GM12878 (cell line): ENCODE results near the gene PACSIN3. TPM values are rescaled to one million over a fixed set of nuclear protein-coding genes. Genes with fewer than 3 reads are reported as not detected.

Source experiments
- ATAC-seq: fragments of 200-7000 bp; cut with Tn5 transposase; 3 replicates; pipeline ENCODE4 v1.9.1; 2020; ENCODE audit warnings: mild to moderate bottlenecking, moderate library complexity
- BruUV-seq: library from RNA; stranded (reverse); fragments of 400-500 nt; replicated peaks from 2 replicates; lab custom pipeline; 2021; lab: Mats Ljungman, UMichigan
- CTCF ChIA-PET: fragments of 300-600 bp; sonication (Branson Sonifier 250); formaldehyde crosslinking; extraction: SDS; loops from one replicate; lab custom pipeline; 2021; ENCODE audit warnings: inconsistent platforms; lab: Yijun Ruan, JAX
- POLR2A ChIA-PET: fragments of 350-600 bp; formaldehyde crosslinking; extraction: SDS; loops from one replicate; lab custom pipeline; 2021; ENCODE audit warnings: inconsistent platforms; lab: Charles Lee
- RAD21 ChIA-PET: fragments of 300-600 bp; sonication (Branson Sonifier 250); formaldehyde crosslinking; loops from one replicate; lab custom pipeline; 2023; ENCODE audit warnings: antibody characterized with exemption; ENCODE audit not compliant: unreplicated experiment; lab: Charles Lee
- SMC1A ChIA-PET: fragments of 300-600 bp; sonication (Branson Sonifier 250); formaldehyde crosslinking; loops from one replicate; lab custom pipeline; 2023; ENCODE audit not compliant: unreplicated experiment, uncharacterized antibody; lab: Charles Lee
- DNase-seq: peaks from one replicate; pipeline ENCODE4 v3.0.0-alpha.2; 2011; ENCODE audit warnings: low read depth, low spot score
- FAIRE-seq: peaks from 3 replicates; lab custom pipeline; 2011; peaks lifted over from hg19 to GRCh38; lab: Jason Lieb, UNC
- H2AFZ ChIP-seq: 2 replicates; pipeline ENCODE4 v1.6.0; 2011; ENCODE audit warnings: low read depth, low read length, control low read depth; ENCODE audit not compliant: control insufficient read depth
- H3K27ac ChIP-seq: 2 replicates; pipeline ENCODE4 v1.5.1; 2011; ENCODE audit warnings: control low read depth; ENCODE audit not compliant: control insufficient read depth, insufficient read depth
- H3K27me3 ChIP-seq, 2 experiments: replicated peaks in 1 of 2; 2 replicates each; pipeline versions ENCODE4 v1.6.0 to v1.6.1; 2011; ENCODE audit warnings: low read length in 1 of 2; ENCODE audit not compliant: control insufficient read depth in 2 of 2, insufficient read depth in 2 of 2
- H3K36me3 ChIP-seq, 2 experiments: 2 replicates each; pipeline ENCODE4 v1.5.1; 2011; ENCODE audit warnings: low read length in 1 of 2; ENCODE audit not compliant: control insufficient read depth in 2 of 2, insufficient read depth in 2 of 2
- H3K4me1 ChIP-seq: 2 replicates; pipeline ENCODE4 v1.6.1; 2011; ENCODE audit warnings: mild to moderate bottlenecking, low read length, moderate library complexity, mixed read lengths; ENCODE audit not compliant: control insufficient read depth, insufficient read depth
- H3K4me2 ChIP-seq: 2 replicates; pipeline ENCODE4 v1.6.0; 2011; ENCODE audit warnings: control low read depth; ENCODE audit not compliant: control insufficient read depth, insufficient read depth
- H3K4me3 ChIP-seq: fragments of 200-600 bp; sonication (generic); 2 replicates; pipeline ENCODE4 v1.5.1; 2016
- H3K79me2 ChIP-seq: 2 replicates; pipeline ENCODE4 v1.6.0; 2011; ENCODE audit warnings: low read length; ENCODE audit not compliant: control insufficient read depth, insufficient read depth
- H3K9ac ChIP-seq: 2 replicates; pipeline ENCODE4 v1.8.0; 2011; ENCODE audit warnings: low read length, control low read depth, mixed read lengths; ENCODE audit not compliant: control insufficient read depth, insufficient read depth
- H3K9me3 ChIP-seq: replicated peaks from 3 replicates; pipeline ENCODE4 v1.5.1; 2011; ENCODE audit warnings: mild to moderate bottlenecking, low read length; ENCODE audit not compliant: control insufficient read depth, insufficient read depth
- H4K20me1 ChIP-seq: 2 replicates; pipeline ENCODE4 v1.6.0; 2011; ENCODE audit not compliant: control insufficient read depth, insufficient read depth
- CBFB ChIP-seq: IDR thresholded peaks from 2 replicates; pipeline ENCODE4 v1.6.1; 2016; ENCODE audit warnings: antibody characterized with exemption, low read depth
- HDAC6 ChIP-seq: fragments of 200-600 bp; sonication (generic); IDR thresholded peaks from one replicate; pipeline ENCODE4 v1.8.0; 2017; ENCODE audit warnings: antibody characterized with exemption; ENCODE audit not compliant: unreplicated experiment
- IRF3 ChIP-seq: fragments of 450-650 bp; IDR thresholded peaks from 2 replicates; pipeline ENCODE4 v1.6.1; 2014; ENCODE audit warnings: mild to moderate bottlenecking
- MEF2B ChIP-seq: fragments of 450-650 bp; IDR thresholded peaks from 2 replicates; pipeline ENCODE4 v1.6.1; 2018; ENCODE audit warnings: mild to moderate bottlenecking, moderate library complexity; ENCODE audit not compliant: partially characterized antibody, poor library complexity, severe bottlenecking
- NRF1 ChIP-seq: conservative IDR thresholded peaks from 2 replicates; pipeline ENCODE4 v1.6.1; 2011; ENCODE audit warnings: mild to moderate bottlenecking, low read depth, low read length, improper control_type of control experiment
- PBX3 ChIP-seq: IDR thresholded peaks from 2 replicates; pipeline ENCODE4 v1.6.1; 2011; ENCODE audit warnings: mild to moderate bottlenecking, low read depth, low read length, moderate library complexity; ENCODE audit not compliant: insufficient replicate concordance
- POLR2A ChIP-seq: IDR thresholded peaks from 2 replicates; pipeline ENCODE4 v1.6.1; 2011; ENCODE audit warnings: low read depth, mild to moderate bottlenecking, low read length
- POLR2AphosphoS5 ChIP-seq: IDR thresholded peaks from 2 replicates; pipeline ENCODE4 v1.6.1; 2011; ENCODE audit warnings: mild to moderate bottlenecking, low read length, inconsistent platforms
- RAD51 ChIP-seq: fragments of 450-650 bp; IDR thresholded peaks from 2 replicates; pipeline ENCODE4 v1.6.1; 2016; ENCODE audit warnings: moderate library complexity, mild to moderate bottlenecking, inconsistent platforms
- TAF1 ChIP-seq: IDR thresholded peaks from 2 replicates; pipeline ENCODE4 v1.6.1; 2011; ENCODE audit warnings: mild to moderate bottlenecking, low read depth, low read length, borderline replicate concordance
- YBX1 ChIP-seq: fragments of 450-650 bp; IDR thresholded peaks from 2 replicates; pipeline ENCODE4 v1.6.1; 2016; ENCODE audit warnings: antibody characterized with exemption
- ZNF207 ChIP-seq: fragments of 450-650 bp; IDR thresholded peaks from 2 replicates; pipeline ENCODE4 v1.6.1; 2014; ENCODE audit warnings: antibody characterized with exemption, mild to moderate bottlenecking, borderline replicate concordance
- WGBS: methylation state at CpG from one replicate; pipeline ENCODE4 v1.1.6; 2016; ENCODE audit warnings: low lambda C conversion rate; ENCODE audit not compliant: insufficient replicate concordance, insufficient coverage; ENCODE audit errors: missing lambda C conversion rate; 5-methylcytosine and 5-hydroxymethylcytosine counted together
- in situ Hi-C: fragments of 300-500 bp; cut with MboI; formaldehyde crosslinking; loops from 9 replicates; pipeline ENCODE4 v1.14.3; 2018; ENCODE audit warnings: mixed read lengths
- intact Hi-C: fragments of 100-400 bp; cut with micrococcal nuclease; formaldehyde crosslinking; loops from one replicate; pipeline ENCODE4 v1.14.2; 2022; ENCODE audit not compliant: unreplicated experiment
- polyA plus RNA-seq, 11 experiments: library from polyadenylated mRNA; depleted of rRNA in 4 of 11; unstranded in 6 of 11; stranded (reverse) in 5 of 11; fragments of >200 nt; fragmentation: Nextera tagmentation in 4 of 11; fragmentation: Illumina TruSeq in 1 of 11; extraction: Ambion mirVana in 4 of 11; extraction: Trizol in 1 of 11; gene quantifications; 1 replicate in 1 of 11; 2 replicates in 10 of 11; pipeline versions ENCODE4 v1.2.1 to v1.2.3, GENCODE V29; 2011 to 2016; ENCODE audit warnings: inconsistent platforms in 2 of 11, missing spikeins in 2 of 11, low read depth in 1 of 11
- total RNA-seq, 4 experiments: library from RNA; depleted of rRNA in 3 of 4; stranded (reverse); fragments of >200 nt in 3 of 4; fragmentation: Illumina TruSeq in 1 of 4; extraction: Trizol in 1 of 4; gene quantifications; 2 replicates each; pipeline versions ENCODE4 v1.2.1 to v1.2.3, GENCODE V29; 2013 to 2021
- TF ChIP-seq, protein P1 (sequence below): fragments of 450-650 bp; IDR thresholded peaks from 2 replicates; pipeline ENCODE4 v1.6.1; 2017; ENCODE audit warnings: antibody characterized with exemption, mild to moderate bottlenecking, moderate library complexity

The PACSIN3 gene
- total and polyA plus RNA-seq, 10 of the 15 experiments (the other 5 are each of a cell fraction or from before 2014, with no cell fraction given), result 0.05 to 0.82 (median 0.22) TPM; not detected in 1

GRCh38 chr11:47143322-47143721, 42.9 kb downstream of the PACSIN3 start:
- H3K27me3 ChIP-seq, result no peaks in the 10 kb centered on the region
- FAIRE-seq (no peak), ATAC-seq (no peak), DNase-seq (no peak)
- H3K36me3 ChIP-seq, result 0 out of 4 replicates have a peak, but pooled peaks cover 0 to under 1% of the 10 kb centered on the region in 2 experiments
- H3K9me3 ChIP-seq, result no peaks in the 10 kb centered on the region
- RAD21 ChIA-PET, result no interaction called here
- CTCF ChIA-PET, result interaction anchor here (4.3 kb wide), 1 partner anchor 9 kb away, joined by 18 read pairs; no protein-coding TSS in a partner anchor
- intact Hi-C loops (no loop called here), in situ Hi-C loops (no loop called here)
- H3K79me2 ChIP-seq, result no peaks in the 10 kb centered on the region
- no peak overlapping the region for H3K4me3 ChIP-seq
- H4K20me1 ChIP-seq, result no peaks in the 10 kb centered on the region
- WGBS, result 97% methylated on average over 3 of the region's 3 CpGs
- no peak overlapping the region for H3K9ac ChIP-seq
- H3K27ac ChIP-seq, result no peak overlapping the region
- TF ChIP-seq NRF1, result no peak
- no peak for TF ChIP-seq YBX1
- TF ChIP-seq TAF1, result no peak
- SMC1A ChIA-PET, result interaction anchor here (0.7 kb wide), 1 partner anchor 251 kb away, joined by 3 read pairs; no protein-coding TSS in a partner anchor
- no peak overlapping the region for H2AFZ ChIP-seq
- BruUV-seq, result no TSS peak
- no peaks in the 10 kb centered on the region for H3K4me1 ChIP-seq
- POLR2A ChIA-PET, result no interaction called here
- no peak overlapping the region for H3K4me2 ChIP-seq

DNA sequence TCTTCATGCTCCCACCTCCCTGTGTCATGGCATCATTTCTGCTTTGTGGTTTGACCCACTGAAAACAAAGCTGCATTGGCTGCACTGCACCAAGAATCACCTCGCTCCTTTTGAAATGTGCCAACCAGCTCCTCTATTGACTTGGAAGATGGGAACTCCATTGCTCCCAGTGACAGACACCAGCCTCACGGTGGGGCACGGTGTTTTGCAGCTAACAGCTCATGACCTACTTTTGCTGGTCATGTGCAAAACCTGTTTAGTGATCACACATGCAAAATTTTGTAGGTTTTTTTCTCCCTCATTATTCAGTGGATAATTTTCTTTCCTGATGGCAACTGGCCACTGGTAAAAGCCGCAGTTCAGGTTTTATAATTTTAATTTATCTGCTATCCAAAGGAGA, 46.4 kb downstream of the PACSIN3 start:
- DNase-seq, result no peak
- H2AFZ ChIP-seq, result no peak overlapping the region
- H3K4me1 ChIP-seq, result no peaks in the 10 kb centered on the region
- no peaks in the 10 kb centered on the region for H3K9me3 ChIP-seq
- no peak for FAIRE-seq
- CTCF ChIA-PET, result interaction anchor here (0.6 to 1.5 kb wide), 4 partner anchors 9 to 411 kb away, joined by 4 to 6 read pairs (median 6); no protein-coding TSS in a partner anchor
- RAD21 ChIA-PET, result no interaction called here
- SMC1A ChIA-PET, result no interaction called here
- H3K27me3 ChIP-seq, result no peaks in the 10 kb centered on the region
- intact Hi-C loops, result no loop called here
- H3K27ac ChIP-seq, result no peak overlapping the region
- WGBS, result 92% methylated on average over 4 of the region's 4 CpGs
- H4K20me1 ChIP-seq, result no peaks in the 10 kb centered on the region
- no peak overlapping the region for H3K4me3 ChIP-seq
- no TSS peak for BruUV-seq
- in situ Hi-C loops, result no loop called here
- no peaks in the 10 kb centered on the region for H3K79me2 ChIP-seq
- H3K36me3 ChIP-seq, result peaks cover 0 to 3% of the 10 kb centered on the region in 2 experiments; a peak in 1 of 4 replicates
- POLR2A ChIA-PET, result interaction anchor here (0.6 kb wide), 1 partner anchor 80 kb away, joined by 5 read pairs; no protein-coding TSS in a partner anchor
- H3K9ac ChIP-seq, result no peak overlapping the region
- ATAC-seq, result no peak
- no peak overlapping the region for H3K4me2 ChIP-seq
- TF ChIP-seq, protein P1, sequence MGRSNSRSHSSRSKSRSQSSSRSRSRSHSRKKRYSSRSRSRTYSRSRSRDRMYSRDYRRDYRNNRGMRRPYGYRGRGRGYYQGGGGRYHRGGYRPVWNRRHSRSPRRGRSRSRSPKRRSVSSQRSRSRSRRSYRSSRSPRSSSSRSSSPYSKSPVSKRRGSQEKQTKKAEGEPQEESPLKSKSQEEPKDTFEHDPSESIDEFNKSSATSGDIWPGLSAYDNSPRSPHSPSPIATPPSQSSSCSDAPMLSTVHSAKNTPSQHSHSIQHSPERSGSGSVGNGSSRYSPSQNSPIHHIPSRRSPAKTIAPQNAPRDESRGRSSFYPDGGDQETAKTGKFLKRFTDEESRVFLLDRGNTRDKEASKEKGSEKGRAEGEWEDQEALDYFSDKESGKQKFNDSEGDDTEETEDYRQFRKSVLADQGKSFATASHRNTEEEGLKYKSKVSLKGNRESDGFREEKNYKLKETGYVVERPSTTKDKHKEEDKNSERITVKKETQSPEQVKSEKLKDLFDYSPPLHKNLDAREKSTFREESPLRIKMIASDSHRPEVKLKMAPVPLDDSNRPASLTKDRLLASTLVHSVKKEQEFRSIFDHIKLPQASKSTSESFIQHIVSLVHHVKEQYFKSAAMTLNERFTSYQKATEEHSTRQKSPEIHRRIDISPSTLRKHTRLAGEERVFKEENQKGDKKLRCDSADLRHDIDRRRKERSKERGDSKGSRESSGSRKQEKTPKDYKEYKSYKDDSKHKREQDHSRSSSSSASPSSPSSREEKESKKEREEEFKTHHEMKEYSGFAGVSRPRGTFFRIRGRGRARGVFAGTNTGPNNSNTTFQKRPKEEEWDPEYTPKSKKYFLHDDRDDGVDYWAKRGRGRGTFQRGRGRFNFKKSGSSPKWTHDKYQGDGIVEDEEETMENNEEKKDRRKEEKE, result no peak
- TF ChIP-seq POLR2AphosphoS5 (no peak), MEF2B (no peak), ZNF207 (no peak), IRF3 (no peak), PBX3 (no peak), CBFB (no peak), HDAC6 (no peak), RAD51 (no peak), POLR2A (no peak)
